ENCODE results near the gene EML6. TPM values are rescaled to one million over a fixed set of nuclear protein-coding genes. Genes with fewer than 3 reads are reported as not detected.

Gene EML6
- total RNA-seq, 3 donors from 2014 or later, result 3.4 to 7.3 (median 5.3) TPM

DNA sequence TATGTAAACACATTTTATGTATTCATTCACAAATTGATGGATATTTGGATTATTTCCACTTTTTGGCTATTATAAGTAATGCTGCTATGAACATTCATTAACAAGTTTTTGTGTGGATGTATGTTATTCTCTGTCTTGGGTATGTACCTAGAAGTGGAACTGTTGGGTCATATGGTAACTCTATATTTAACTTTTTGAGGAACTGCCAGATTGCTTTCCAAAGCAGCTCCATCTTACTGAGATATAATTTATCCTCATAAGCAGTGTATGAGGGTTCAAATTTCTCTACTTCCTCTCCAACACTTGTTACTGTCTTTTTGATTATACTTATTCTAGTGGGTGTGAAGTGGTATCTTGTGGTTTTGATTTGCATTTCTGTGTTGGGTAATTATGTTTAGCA lies 7.1 kb upstream of the EML6 start:
- Histone ChIP-seq H3K4me3 (no peak overlapping the region), H3K4me1 (ENCODE audit: low read depth) (no peaks in the 10 kb centered on the region), H3K9me3 (no peaks in the 10 kb centered on the region), H3K36me3 (ENCODE audit: low read depth) (no peaks in the 10 kb centered on the region)
- intact Hi-C loops (cut with DNase I, micrococcal nuclease), result no loop called here
- TF ChIP-seq CTCF (IDR thresholded peaks at IDR 0.05), result no peak
- ATAC-seq (no peak), DNase-seq (no peak)

DNA sequence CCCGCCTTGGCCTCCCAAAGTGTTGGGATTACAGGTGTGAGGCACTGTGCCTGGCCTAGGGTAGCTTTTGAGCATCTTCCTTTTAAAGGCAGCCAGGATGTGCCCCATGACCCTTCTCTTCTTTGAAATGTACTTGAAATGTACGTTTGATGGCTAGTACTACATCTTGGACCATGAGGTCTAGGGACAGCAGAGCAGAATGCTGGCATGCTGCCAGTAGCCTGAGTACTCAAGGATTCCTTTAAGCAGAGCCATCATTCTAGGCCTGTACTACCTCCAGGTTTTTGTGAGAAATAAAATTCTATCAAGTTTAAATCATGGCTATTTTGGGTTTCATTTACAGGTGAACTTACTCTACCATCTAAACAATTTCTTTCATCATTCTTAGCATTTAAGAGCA lies 2.9 kb upstream of the EML6 start:
- intact Hi-C loops (cut with DNase I, micrococcal nuclease), result no loop called here
- no peak for TF ChIP-seq CTCF (IDR thresholded peaks at IDR 0.05)
- DNase-seq, result no peak
- Histone ChIP-seq H3K9me3 (no peaks in the 10 kb centered on the region), H3K4me3 (no peak overlapping the region), H3K4me1 (ENCODE audit: low read depth) (peaks cover 10% of the 10 kb centered on the region), H3K36me3 (ENCODE audit: low read depth) (no peaks in the 10 kb centered on the region)
- ATAC-seq, result no peak

DNA sequence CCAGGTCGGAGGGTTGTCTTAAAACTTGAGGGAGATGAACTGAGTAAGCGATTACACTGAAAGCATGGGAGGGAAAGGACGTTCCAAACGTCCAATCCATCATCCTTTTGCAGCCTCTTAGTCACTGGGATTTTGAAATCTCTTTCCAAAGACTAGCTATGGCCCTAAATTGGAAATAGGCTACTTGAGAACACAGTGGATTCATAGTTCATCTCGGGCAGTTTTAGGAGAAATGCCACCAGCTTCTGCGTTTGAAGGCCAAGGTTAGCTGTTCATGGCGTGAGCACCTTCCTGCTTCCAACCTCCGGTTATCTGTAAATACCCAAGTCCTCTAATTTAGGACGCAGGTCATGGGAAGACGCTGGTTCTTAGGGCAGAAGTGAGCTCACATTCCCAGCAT lies 821 bp upstream of the EML6 start:
- no peaks in the 10 kb centered on the region for H3K9me3 ChIP-seq
- intact Hi-C loops (cut with DNase I, micrococcal nuclease), result no loop called here
- no peak for ATAC-seq
- H3K36me3 ChIP-seq (ENCODE audit: low read depth), result no peaks in the 10 kb centered on the region
- TF ChIP-seq CTCF (IDR thresholded peaks at IDR 0.05), result no peak
- H3K4me1 ChIP-seq (ENCODE audit: low read depth), result peaks cover 10% of the 10 kb centered on the region
- DNase-seq, result peak in 1 of 3 donors; percentile 19
- H3K4me3 ChIP-seq, result peak overlapping the region; percentile 58

DNA sequence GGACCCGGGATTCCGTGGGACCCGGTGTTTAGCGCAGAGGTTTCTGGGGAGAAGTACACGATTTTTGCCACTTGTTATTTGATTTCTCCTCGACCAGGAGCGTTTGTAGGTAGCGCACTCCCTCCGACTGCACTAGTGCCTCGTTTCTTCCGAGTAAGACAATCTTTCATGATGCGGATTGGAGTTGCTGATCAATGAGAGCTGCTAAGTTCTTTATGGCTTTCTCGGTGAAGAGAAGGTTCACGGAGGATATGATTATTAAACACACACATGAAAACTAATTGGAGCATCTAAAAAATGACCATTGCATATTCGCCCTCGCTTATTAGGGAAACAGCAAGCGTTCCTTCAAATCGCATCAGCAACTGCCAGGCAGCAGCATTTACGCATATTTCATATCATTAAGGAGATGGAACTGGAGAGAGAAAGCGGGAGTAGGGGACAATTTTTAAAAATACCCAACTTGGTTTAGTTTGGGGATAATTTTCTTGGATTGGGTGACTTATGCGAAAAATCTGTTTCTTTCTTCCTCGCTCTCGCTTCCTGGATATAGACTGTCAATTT lies 616 bp downstream of the EML6 start:
- Histone ChIP-seq H3K4me3 (peak overlapping the region; percentile 58), H3K4me1 (ENCODE audit: low read depth) (peaks cover 10% of the 10 kb centered on the region), H3K36me3 (ENCODE audit: low read depth) (no peaks in the 10 kb centered on the region), H3K9me3 (no peaks in the 10 kb centered on the region)
- TF ChIP-seq CTCF (IDR thresholded peaks at IDR 0.05), result no peak
- no peak for ATAC-seq
- DNase-seq, result no peak
- intact Hi-C loops (cut with DNase I, micrococcal nuclease), result no loop called here

DNA sequence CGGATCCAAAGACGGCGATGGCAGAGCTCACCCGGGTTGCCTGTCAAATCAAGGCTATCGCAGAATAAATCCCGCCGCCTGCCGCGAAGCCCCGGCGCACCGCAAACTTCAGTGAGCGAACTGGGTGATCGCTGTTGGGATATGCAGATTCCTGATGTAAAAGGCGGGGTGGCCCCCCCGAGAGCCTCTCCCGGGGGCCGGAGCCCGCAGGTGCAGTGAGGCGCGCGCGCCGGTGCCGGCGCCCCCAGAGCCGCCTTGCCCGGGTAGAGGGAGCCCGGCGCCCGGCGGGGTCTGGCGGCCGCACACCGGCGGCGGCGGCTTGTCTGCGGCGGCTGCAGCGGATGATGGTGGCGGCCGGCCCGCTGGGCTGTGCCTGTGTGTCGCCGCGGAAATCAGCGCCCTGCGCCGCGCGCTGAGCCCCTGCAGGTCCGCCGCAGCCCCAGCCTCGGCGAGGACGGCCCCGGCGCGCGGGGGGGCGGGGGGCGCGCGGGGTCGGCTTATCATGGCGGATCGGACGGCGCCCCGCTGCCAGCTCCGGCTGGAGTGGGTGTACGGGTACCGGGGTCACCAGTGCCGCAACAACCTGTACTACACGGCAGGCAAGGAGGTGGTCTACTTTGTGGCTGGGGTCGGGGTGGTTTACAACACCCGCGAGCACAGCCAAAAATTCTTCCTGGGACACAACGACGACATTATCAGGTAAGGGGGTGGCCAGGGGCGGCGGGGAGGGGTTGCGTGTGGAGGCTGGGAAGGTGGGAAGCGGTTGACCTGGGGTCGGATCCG lies 1.3 kb downstream of the EML6 start:
- ATAC-seq (no peak), DNase-seq (peak; percentile 36 to 57 (median 57))
- peaks cover 10% of the 10 kb centered on the region for H3K4me1 ChIP-seq (ENCODE audit: low read depth)
- intact Hi-C loops (cut with DNase I, micrococcal nuclease), result no loop called here
- no peak overlapping the region for H3K4me3 ChIP-seq
- TF ChIP-seq CTCF (IDR thresholded peaks at IDR 0.05), result no peak
- no peaks in the 10 kb centered on the region for H3K9me3 ChIP-seq
- H3K36me3 ChIP-seq (ENCODE audit: low read depth), result no peaks in the 10 kb centered on the region

All from mucosa of descending colon (tissue), 3 donors.